Measurements from ENCODE around the gene SMOC1.
"Not testable (repeated sequence)": the region's sequence is repeated elsewhere in the genome, so short reads cannot be mapped to it uniquely, and the experiment has no call there.

SMOC1 gene

GRCh38 chr14:69903046-69903445, 23.8 kb downstream of the SMOC1 start:
- DNase-seq = not testable (repeated sequence)

GRCh38 chr14:69904246-69904645, 25.0 kb downstream of the SMOC1 start:
- no peak for DNase-seq

GRCh38 chr14:69906201-69906600, 27.0 kb downstream of the SMOC1 start:
- no peak for DNase-seq

GRCh38 chr14:69909826-69910550, 30.8 kb downstream of the SMOC1 start:
- no peak for DNase-seq

- no peak for DNase-seq
Observed at GRCh38 chr14:69910871-69911270, 31.7 kb downstream of the SMOC1 start.

- no peak for DNase-seq
Observed at GRCh38 chr14:69913686-69914085, 34.5 kb downstream of the SMOC1 start.

- DNase-seq = no peak
Observed at GRCh38 chr14:69916396-69916795, 37.2 kb downstream of the SMOC1 start.

GRCh38 chr14:69917287-69917686, 38.1 kb downstream of the SMOC1 start:
- no peak for DNase-seq

- DNase-seq = no peak
Observed at GRCh38 chr14:69919815-69920214, 40.6 kb downstream of the SMOC1 start.

GRCh38 chr14:69921052-69921451, 41.8 kb downstream of the SMOC1 start:
- DNase-seq = no peak

GRCh38 chr14:69922198-69922597, 43.0 kb downstream of the SMOC1 start:
- DNase-seq = no peak

GRCh38 chr14:69924201-69924600, 45.0 kb downstream of the SMOC1 start:
- DNase-seq = no peak

- DNase-seq = no peak
Observed at GRCh38 chr14:69928111-69928523, 48.9 kb downstream of the SMOC1 start.

- DNase-seq = no peak
Observed at GRCh38 chr14:69930780-69931379, 51.7 kb downstream of the SMOC1 start.

GRCh38 chr14:69931960-69932359, 52.7 kb downstream of the SMOC1 start:
- DNase-seq = no peak

GRCh38 chr14:69932391-69932790, 53.2 kb downstream of the SMOC1 start:
- DNase-seq = no peak

GRCh38 chr14:69933623-69934275, 54.5 kb downstream of the SMOC1 start:
- DNase-seq = no peak

GRCh38 chr14:69937367-69938081, 58.3 kb downstream of the SMOC1 start:
- DNase-seq = no peak

- DNase-seq = no peak
Observed at GRCh38 chr14:69938751-69939150, 59.5 kb downstream of the SMOC1 start.

GRCh38 chr14:69941768-69942742, 62.8 kb downstream of the SMOC1 start:
- DNase-seq = no peak

GRCh38 chr14:69943084-69943780, 64.0 kb downstream of the SMOC1 start:
- no peak for DNase-seq

GRCh38 chr14:69945347-69945746, 66.1 kb downstream of the SMOC1 start:
- DNase-seq = no peak
